SK-MEL-5 (cell line): Measurements from ENCODE around the gene PLA2G2F. TPM values are rescaled to one million over a fixed set of nuclear protein-coding genes. Genes with fewer than 3 reads are reported as not detected.

Experiments used
- DNase-seq: peaks from one replicate; pipeline ENCODE4 v3.0.0-alpha.2; 2016; ENCODE audit warnings: low read depth, low spot score
- in situ Hi-C: cut with HindIII; loops from 2 replicates; pipeline ENCODE4 v1.10.0; 2016; ENCODE audit warnings: low sequenced_read_pairs, high pct_unique_total_duplicates, low pct_unique_long_range_greater_than_20kb
- total RNA-seq: library from RNA; depleted of rRNA; stranded (reverse); fragments of >200 nt; shearing (Covaris generic); gene quantifications from 2 replicates; pipeline ENCODE4 v1.2.3, GENCODE V29; 2014

PLA2G2F gene
- total RNA-seq, 1 experiment from 2014 or later: not detected

GRCh38 chr1:20137055-20137454 lies 2.1 kb upstream of the PLA2G2F start:
- DNase-seq: no peak
- in situ Hi-C loops: no loop called here

GRCh38 chr1:20137604-20138003 lies 1.5 kb upstream of the PLA2G2F start:
- DNase-seq: no peak
- in situ Hi-C loops: no loop called here

GRCh38 chr1:20138346-20138745 lies 777 bp upstream of the PLA2G2F start:
- in situ Hi-C loops: no loop called here
- DNase-seq: no peak

GRCh38 chr1:20139776-20140612 lies 871 bp downstream of the PLA2G2F start:
- no peak for DNase-seq
- in situ Hi-C loops: no loop called here

- no peak for DNase-seq
- in situ Hi-C loops: no loop called here
These were observed 1.9 kb downstream of the PLA2G2F start for GRCh38 chr1:20141001-20141400.

- in situ Hi-C loops: no loop called here
- DNase-seq: no peak
These were observed 2.3 kb downstream of the PLA2G2F start for GRCh38 chr1:20141466-20141865.

GRCh38 chr1:20142001-20142710 lies 3.0 kb downstream of the PLA2G2F start:
- no peak for DNase-seq
- in situ Hi-C loops: no loop called here

GRCh38 chr1:20143318-20143717 lies 4.2 kb downstream of the PLA2G2F start:
- no peak for DNase-seq
- in situ Hi-C loops: no loop called here

- in situ Hi-C loops: no loop called here
- no peak for DNase-seq
These were observed 4.8 kb downstream of the PLA2G2F start for GRCh38 chr1:20143734-20144565.

- in situ Hi-C loops: no loop called here
- no peak for DNase-seq
These were observed 8.9 kb downstream of the PLA2G2F start for GRCh38 chr1:20147846-20148570.

- DNase-seq: no peak
- in situ Hi-C loops: no loop called here
These were observed 9.7 kb downstream of the PLA2G2F start for GRCh38 chr1:20148571-20149500.

- in situ Hi-C loops: no loop called here
These were observed 10.6 kb downstream of the PLA2G2F start for GRCh38 chr1:20149601-20150325.

GRCh38 chr1:20150326-20150705 lies 11.2 kb downstream of the PLA2G2F start:
- no peak for DNase-seq
- in situ Hi-C loops: no loop called here

More at GRCh38 chr1:20149601-20150325, 10.6 kb downstream of the PLA2G2F start:
- no peak for DNase-seq

GRCh38 chr1:20150969-20151368 lies 11.8 kb downstream of the PLA2G2F start:
- in situ Hi-C loops: no loop called here
- DNase-seq: no peak

- DNase-seq: peak; percentile 72
- in situ Hi-C loops: no loop called here
These were observed 12.9 kb downstream of the PLA2G2F start for GRCh38 chr1:20151906-20152598.

GRCh38 chr1:20152599-20152930 lies 13.4 kb downstream of the PLA2G2F start:
- no peak for DNase-seq
- in situ Hi-C loops: no loop called here
